TTC549 (cell line): ENCODE data around the gene IFITM2.
"Not testable (repeated sequence)": the region's sequence is repeated elsewhere in the genome, so short reads cannot be mapped to it uniquely, and the experiment has no call there.

Experiments
- FAIRE-seq: peaks from 2 replicates; lab custom pipeline; 2012; peaks lifted over from hg19 to GRCh38; lab: Jason Lieb, UNC

The IFITM2 gene

DNA sequence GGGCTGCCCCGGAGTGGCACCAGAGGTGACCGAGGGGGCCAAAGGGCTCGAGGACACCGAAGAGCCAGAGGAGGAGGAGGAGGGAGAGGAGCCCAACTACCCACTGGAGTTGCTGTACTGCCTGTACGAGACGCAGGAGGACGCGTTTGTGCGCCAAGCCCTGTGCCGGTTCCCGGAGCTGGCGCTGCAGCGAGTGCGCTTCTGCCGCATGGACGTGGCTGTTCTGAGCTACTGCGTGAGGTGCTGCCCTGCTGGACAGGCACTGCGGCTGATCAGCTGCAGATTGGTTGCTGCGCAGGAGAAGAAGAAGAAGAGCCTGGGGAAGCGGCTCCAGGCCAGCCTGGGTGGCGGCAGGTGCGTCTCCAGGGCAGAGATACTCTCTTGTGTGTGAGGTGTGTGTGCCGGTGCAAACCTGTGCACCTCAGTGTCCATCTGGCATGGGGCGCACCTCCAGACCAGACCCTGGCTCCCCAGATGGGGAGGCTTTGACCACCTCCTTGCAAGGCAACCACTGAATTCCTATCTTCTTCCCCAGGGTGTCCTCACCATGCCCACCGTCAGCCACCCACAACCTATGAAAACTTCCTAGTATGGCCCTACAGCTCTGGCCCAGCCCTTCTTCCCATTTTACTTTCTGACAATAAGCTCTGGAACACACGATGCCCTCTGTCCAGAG is 26.0 kb upstream of the IFITM2 start:
- no peak for FAIRE-seq

DNA sequence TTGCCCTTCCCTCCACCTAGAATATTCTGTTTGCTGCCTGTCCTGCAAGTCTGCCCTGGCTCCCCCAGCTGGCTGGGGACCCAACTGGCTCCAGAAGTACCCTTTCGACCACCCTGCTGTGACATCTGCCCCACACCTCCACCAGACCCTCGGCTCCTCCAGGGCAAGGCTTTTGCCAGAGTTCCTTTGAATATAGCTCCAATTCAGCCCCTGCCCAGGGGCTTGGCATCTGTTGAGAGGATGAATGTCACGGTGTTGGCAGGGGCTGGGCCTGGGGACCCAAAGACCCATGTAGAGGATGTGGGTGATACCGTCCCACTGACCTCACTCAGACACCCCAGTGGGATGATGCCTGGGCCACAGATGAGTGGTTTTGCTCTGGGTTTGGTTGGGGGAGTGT is 25.4 kb upstream of the IFITM2 start:
- no peak for FAIRE-seq

DNA sequence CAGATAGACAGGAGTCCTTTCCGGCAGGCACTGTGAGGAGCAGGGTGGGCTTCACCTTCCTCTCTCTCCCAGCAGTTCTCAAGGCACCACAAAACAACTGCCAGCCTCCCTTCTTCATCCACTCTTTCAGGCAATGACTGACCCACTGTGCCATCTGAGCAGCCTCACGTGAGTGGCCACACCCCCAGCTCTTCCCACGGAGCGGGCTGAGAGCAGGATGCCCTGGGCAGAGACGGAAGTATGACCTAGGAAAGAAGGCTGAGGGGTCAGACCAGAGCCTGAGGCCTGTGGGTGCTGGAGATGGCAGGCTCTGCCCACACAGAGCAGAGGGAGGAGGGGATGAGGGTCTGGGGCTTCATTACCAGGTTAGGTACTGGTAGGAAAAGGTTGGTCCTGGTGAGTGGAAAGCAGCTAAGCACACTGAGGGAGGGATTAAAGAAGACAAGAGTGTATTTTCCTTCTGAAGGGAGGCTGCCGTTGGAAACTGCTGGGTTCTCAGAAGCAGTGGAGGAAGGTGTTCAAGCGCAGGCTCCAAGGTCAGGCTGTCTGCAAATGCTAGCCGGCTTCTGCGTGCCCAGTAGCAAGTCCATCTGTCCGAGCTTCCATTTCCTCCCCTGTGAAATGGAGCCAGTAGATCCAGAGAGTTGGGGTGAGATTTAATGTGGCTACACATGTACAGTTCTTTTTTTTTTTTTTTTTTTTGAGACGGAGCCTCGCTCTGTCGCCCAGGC is 24.8 kb upstream of the IFITM2 start:
- FAIRE-seq = no peak

DNA sequence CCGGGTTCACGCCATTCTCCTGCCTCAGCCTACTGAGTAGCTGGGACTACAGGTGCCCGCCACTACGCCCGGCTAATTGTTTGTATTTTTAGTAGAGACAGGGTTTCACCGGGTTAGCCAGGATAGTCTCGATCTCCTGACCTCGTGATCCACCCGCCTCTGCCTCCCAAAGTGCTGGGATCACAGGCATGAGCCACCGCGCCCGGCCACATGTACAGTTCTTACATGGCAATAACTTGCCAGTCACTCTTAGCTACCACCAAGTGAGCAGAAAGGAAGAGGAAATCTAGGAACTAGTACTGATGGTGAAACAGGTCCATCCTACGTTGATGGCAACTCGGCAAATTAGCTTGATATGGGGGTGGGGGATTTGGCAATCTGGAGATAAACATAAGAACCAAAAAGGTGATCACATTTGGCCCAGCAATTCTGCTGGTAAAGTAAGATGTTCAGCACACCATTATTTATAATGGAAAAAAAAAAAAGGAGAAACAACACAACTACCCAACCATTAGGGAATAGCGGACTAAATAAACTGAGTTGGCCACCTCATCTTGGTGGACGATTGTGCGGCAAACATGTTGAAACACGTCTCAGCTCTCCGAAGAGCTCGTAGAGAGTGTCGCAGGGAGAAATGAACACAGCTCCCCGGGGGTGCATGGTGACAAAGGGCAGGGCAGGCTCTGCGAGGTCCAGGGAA is 24.1 kb upstream of the IFITM2 start:
- no peak for FAIRE-seq

DNA sequence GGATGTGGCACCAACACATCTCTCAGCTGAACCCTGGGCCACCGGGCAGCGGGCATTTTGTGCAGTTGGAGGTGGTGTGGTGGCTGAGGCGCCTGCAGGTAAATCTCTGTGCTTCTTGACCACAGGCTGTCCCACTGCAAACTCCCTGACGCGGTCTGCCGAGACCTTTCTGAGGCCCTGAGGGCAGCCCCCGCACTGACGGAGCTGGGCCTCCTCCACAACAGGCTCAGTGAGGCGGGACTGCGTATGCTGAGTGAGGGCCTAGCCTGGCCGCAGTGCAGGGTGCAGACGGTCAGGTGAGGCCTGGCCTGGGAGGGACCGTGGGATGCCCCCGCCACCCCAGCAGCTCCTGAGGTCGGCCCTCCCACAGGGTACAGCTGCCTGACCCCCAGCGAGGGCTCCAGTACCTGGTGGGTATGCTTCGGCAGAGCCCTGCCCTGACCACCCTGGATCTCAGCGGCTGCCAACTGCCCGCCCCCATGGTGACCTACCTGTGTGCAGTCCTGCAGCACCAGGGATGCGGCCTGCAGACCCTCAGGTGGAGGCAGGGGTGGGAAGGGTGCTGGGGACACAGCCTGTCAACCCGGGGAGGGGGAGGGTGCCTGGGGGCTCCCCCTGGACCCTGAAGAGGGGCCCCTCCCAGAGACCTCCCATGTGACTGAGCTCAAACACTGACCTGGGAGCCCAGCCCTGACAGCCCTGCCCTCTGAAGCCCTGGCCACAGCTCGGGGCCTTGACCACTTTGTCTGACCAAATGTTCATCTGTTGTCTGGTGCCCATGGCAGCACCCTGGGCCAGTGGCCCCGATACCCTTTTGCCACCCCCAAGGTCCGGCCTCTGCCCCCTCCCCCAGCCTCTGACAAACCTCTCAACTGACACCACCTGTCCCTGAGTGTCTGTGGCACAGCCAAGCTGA is 23.3 kb upstream of the IFITM2 start:
- FAIRE-seq = no peak

DNA sequence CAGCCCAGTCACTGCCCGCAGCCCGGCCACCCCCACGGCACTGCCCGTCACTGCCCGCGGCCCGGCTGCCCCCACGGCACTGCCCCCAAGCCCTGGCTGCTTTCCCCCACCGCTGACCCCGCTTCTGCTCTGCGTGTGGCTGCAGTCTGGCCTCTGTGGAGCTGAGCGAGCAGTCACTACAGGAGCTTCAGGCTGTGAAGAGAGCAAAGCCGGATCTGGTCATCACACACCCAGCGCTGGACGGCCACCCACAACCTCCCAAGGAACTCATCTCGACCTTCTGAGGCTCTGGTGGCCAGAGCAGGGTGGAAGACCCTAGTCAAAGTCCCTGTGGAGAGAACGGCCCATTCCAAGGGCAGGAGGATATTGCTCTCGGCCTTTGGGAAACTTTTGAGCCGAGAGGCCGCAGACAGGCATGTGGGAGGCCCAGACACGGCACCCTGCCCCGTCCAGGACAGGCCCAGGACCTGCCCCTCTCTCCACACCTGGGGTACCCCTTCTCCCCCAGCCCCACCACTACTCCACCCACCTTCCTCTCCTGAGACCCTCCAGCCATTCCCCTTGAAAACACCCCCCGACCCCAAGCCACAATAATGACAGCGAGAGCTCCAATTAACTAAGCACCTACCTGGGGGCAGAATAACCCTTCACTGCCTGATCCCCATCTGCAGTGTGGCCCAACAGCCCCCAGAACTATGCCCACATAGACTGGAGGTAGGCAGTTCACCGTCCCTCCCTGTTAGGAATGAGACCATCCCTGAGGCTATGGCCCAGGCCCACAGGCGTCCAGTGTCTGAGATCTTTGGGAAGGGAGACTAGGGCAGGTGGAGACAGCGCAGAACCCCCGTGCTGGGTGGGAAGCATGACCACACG is 22.4 kb upstream of the IFITM2 start:
- FAIRE-seq = no peak

DNA sequence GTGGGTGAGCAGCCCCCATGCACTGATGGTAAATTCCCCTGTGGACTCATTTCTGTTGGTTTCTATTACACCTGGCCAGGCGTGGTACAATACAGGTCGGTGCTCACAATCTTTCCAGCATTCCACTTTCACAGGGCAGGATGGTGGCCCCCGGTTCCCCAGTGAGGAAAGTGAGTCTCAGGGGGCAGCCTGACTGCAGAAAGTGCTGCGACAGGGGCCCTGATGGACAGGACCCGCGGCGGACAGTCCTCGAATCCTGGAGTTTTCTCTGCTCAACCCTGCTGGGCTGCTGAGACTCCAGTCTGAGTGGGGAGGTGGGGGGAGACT is 21.8 kb upstream of the IFITM2 start:
- no peak for FAIRE-seq

DNA sequence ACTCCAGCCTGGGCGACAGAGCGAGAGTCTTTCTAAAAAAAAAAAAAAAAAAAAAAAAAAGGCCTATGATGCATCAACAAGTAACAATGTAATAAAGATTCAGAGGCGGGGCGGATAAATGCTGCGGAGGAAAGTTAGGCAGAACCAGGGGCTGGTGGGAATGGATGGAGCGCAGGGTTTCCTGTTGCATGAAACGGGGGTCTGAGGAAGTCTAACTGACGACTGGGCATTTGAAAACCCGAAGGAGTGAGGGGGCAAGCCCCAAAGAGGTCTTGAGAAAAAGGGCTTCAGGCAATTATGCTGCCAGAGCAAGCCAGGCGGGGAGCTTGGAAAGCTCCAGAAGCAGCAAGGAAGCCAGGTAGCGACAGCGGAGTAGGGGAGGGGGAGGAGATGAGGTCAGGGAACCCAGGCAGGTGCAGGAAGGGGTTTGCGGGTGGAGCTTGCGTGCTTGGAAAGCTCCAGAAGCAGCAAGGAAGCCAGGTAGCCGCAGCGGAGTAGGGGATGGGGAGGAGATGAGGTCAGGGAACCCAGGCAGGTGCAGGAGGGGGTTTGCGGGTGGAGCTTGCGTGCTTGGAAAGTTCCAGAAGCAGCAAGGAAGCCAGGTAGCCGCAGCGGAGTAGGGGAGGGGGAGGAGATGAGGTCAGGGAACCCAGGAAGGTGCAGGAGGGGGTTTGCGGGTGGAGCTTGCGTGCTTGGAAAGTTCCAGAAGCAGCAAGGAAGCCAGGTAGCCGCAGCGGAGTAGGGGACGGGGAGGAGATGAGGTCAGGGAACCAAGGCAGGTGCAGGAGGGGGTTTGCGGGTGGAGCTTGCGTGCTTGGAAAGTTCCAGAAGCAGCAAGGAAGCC is 20.4 kb upstream of the IFITM2 start:
- not testable (repeated sequence) for FAIRE-seq

DNA sequence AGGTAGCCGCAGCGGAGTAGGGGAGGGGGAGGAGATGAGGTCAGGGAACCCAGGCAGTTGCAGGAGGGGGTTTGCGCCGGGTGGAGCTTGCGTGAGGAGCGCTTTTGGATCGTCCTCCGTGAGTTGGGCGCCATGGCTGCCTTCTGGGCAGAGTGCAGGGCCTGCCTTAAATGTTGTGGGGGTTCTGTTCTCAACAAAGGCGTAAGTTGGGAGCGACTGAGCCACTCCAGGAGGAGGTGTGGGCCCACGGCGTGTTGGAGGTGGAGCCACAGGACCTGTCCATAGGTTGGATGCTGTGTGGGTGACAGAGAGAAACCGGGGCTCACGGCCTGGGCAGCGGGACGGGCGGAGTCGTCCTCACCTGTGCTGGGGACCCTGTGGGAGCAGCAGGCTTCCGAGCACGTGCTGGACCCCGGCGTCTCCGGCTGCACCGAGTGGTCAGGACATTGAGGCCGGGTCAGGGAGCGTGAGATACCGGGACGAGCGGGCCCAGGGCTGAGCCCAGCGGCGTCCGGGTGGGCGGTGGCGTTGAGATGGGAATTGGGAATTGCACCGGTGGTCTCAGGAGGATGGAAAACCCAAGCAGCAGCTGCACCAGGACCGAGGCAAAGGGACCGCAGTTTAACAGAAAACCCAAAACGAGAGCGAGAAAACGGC is 19.7 kb upstream of the IFITM2 start:
- FAIRE-seq = no peak

DNA sequence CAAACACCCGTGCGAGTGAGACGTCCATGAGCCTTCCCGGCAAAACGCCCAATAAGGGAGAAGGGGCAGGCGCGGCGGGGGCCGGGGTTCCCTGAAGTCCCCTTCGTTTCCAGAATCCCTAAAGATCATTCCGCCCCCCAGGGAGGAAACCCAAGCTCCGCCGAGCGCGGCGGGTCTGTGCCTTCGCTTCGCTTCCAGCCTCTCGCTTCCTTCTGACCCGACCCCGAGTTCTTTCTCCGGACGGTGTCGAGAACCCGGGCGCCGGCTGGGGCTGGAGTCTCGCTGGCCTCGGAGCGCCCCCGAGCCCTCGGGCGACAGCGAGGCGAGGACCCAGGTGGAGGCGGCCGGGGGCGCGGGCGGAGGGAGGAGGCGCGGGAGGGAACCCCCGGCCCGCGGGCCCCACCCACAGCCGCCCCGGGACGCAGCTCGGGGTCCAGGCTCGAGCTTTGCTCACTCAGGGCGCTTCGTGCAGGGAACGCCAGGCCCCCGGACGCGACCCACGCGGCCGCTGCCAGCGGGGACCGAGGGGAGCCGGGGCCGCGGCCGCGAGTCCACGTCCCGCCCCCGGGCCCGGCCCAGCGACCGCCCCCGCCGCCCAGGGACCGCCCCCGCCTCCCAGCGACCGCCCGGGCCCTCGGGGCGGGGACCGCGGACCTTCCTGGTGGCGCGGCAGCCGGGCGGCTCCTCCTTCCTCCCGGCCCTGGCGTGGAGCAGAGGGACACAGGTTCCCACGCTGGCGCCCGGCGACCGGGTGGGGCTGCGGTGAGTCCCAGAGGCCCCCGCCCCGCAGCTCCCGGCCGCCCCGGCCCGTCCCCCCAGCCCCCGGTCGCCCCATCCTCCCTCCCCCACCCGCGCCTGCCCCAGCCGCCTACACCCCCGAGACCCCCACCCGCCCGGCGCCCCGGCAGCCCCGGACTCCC is 18.9 kb upstream of the IFITM2 start, which contains the start of gene PGGHG:
Gene PGGHG (plus strand): TSS at position 649 of the 920 bp plus-strand sequence. CDS start 691 bp downstream, outside the sequence.
- no peak for FAIRE-seq

DNA sequence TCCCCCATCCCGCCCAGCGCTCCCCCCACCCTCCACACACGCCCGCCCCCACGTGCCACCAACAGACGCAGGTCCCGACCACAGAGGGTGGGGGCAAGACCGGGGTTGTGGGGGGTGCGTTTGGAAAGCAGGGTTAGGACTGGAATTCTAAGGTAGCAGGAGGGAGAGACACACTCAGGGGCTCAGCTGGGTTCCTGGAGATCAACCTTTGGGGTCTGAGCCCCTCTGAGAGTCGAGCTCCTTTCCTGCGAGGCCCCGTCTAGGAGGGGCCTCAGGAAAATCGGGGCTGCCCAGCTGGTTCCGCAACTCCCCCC is 18.3 kb upstream of the IFITM2 start:
- no peak for FAIRE-seq

DNA sequence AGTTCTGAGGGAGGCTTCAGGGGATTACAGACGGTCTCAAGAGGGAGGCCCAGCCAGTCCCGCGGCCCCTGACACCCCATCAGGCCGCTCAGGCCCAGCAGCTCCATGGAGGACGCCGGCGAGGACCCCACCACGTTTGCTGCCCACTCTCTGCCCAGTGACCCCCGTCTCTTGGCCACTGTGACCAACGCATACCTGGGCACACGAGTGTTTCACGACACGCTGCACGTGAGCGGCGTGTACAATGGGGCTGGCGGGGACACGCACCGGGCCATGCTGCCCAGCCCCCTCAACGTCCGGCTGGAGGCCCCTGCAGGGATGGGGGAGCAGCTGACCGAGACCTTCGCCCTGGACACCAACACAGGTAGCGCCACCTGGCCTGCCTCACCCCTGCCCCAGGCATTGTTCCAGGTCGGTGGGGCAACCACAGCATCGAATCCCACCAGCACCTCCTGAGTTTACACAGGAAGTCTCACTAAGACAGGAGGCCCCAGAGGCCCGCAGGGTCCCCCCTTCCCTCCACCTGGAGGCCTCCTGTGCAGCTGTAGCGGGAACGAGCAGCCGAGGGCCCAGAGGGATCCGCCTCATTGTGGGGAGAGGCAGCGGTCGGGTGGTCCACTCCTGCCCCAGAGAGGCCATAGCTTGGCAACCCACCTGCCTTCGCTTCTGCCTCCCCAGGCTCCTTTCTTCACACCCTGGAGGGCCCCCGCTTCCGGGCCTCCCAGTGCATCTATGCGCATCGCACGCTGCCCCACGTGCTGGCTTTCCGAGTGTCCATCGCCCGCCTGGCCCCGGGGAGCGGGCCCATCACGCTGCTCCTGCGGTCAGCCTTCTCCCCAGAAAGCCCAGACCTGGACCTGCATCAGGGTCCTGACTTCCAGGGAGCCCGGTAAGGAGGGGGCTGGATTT is 17.6 kb upstream of the IFITM2 start:
- FAIRE-seq = no peak

DNA sequence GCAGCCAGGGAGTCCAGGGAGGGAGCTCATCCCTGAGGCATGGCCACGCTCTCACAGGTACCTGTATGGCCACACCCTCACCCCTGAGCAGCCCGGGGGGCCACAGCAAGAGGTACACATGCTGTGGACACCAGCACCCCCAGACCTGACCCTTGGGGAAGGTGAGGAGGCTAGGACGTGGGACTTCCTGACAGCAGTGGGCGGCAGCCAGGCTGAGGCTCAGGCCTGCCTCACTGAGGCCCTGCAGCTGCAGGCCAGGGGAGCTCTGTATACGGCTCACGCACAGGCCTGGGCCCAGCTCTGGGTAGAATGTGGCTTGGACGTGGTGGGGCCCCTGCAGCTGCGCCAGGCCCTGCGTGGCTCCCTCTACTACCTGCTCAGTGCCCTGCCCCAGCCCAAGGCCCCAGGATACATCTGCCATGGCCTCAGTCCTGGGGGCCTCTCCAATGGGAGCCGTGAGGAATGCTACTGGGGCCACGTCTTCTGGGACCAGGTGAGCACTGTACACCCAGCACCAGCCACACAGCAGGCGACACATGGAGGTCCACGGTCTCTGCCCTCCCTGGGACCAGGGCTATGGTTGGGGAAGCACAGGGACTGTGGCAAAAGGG is 16.9 kb upstream of the IFITM2 start:
- no peak for FAIRE-seq

DNA sequence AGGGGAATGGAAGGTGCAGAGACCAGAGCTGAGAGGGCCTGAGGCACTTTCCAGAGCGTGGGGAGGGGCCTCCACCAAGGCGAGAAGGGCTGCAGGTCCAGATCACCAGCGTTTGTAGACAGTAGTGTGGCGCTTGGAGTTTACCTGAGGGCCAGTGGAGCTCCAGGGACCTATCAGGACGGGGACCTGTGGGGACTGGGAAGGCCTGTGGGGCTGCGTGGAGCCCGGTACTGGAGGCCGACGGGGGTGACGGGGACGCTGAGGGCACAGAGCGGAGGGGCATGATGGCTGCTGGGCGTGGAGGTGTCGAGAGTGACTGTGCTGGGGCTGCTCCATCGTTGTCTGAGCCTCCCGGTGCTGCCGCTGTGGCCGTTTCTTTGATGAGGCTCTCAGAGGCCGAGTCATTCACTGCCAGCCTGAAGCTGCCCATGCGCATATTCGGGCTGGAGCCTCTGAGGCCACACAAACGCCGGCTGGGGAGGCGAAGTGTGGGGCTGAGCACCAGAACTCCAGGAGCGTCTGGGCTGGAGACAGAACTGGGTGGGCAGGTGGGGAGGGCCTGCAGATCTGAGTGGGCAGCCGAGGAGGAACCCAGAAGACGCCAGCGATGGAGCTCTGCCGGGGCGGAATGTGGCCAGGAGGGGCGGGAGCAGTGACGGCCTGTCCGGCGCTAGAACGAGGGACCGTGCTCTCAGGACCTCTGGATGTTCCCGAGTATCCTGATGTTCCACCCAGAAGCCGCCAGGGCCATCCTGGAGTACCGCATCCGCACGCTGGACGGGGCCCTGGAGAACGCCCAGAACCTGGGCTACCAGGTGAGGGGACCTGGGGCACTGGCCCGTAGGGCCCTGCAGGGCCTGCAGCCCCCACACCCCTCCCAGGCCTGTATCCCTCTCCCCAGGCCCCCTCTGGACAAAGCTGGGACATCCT is 16.1 kb upstream of the IFITM2 start:
- no peak for FAIRE-seq

DNA sequence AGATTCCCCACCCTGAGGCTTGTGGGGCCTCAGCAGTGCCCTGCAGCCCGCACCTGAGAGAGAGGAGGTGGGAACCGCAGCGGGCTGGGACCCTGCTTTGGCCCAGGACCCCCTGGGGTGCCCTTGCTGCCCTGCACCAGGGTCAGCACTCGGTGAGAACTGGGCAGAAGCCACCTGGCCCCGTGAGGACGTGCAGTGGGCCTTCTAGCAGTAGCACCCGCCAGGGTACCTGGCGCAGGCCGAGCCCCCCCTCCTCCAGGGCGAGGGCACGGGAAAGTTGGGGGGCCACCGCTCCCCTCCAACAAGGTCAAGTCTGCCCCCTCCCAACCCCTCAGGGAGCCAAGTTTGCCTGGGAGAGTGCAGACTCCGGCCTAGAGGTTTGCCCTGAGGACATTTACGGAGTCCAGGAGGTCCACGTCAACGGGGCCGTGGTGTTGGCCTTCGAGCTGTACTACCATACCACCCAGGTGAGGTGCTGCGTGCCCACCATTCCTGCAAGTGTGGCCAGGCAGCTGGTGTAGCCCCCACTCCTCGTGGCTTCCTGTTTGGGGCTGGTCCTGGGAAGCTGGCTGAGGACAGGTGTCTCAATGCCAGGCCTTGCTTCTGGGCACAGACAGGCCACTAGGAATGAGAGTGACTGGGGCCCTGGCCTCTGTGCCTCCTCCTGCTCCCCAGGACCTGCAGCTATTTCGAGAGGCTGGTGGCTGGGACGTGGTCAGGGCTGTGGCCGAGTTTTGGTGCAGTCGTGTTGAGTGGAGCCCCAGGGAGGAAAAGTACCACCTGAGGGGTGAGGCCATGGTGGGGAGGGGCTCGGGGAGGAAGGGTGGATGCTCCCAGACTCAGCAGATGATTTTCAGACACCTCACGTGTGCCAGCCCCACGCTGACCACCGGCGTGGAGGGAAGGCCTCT is 15.2 kb upstream of the IFITM2 start:
- no peak for FAIRE-seq
